ENCODE data around the gene BCOR. TPM values are rescaled to one million over a fixed set of nuclear protein-coding genes. Genes with fewer than 3 reads are reported as not detected.

The BCOR gene
- total RNA-seq, 4 donors from 2014 or later = 30.9 to 67.4 (median 42.4) TPM

- 40 to 51% methylated on average over 18 of the region's 18 CpGs for WGBS, 2 donors
- Histone ChIP-seq H3K27ac (peak overlapping the region in 1 of 3 donors; percentile 36), H3K36me3 (no peaks in the 10 kb centered on the region), H3K4me1 (peaks cover 25 to 65% of the 10 kb centered on the region in 2 donors), H3K27me3 (no peaks in the 10 kb centered on the region), H3K9me3 (no peaks in the 10 kb centered on the region), H3K4me3 (replicated peaks in 1 of 3) (no peak overlapping the region)
- TF ChIP-seq, protein P1, sequence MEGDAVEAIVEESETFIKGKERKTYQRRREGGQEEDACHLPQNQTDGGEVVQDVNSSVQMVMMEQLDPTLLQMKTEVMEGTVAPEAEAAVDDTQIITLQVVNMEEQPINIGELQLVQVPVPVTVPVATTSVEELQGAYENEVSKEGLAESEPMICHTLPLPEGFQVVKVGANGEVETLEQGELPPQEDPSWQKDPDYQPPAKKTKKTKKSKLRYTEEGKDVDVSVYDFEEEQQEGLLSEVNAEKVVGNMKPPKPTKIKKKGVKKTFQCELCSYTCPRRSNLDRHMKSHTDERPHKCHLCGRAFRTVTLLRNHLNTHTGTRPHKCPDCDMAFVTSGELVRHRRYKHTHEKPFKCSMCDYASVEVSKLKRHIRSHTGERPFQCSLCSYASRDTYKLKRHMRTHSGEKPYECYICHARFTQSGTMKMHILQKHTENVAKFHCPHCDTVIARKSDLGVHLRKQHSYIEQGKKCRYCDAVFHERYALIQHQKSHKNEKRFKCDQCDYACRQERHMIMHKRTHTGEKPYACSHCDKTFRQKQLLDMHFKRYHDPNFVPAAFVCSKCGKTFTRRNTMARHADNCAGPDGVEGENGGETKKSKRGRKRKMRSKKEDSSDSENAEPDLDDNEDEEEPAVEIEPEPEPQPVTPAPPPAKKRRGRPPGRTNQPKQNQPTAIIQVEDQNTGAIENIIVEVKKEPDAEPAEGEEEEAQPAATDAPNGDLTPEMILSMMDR (IDR thresholded peaks at IDR 0.05) = no peak
- TF ChIP-seq POLR2A (IDR thresholded peaks at IDR 0.05) = no peak
- peak; percentile 31 to 47 for DNase-seq
- intact Hi-C loops (cut with DNase I) = no loop called here
Measured at GRCh38 chrX:40085102-40085551, 12.6 kb downstream of the BCOR start.

DNA sequence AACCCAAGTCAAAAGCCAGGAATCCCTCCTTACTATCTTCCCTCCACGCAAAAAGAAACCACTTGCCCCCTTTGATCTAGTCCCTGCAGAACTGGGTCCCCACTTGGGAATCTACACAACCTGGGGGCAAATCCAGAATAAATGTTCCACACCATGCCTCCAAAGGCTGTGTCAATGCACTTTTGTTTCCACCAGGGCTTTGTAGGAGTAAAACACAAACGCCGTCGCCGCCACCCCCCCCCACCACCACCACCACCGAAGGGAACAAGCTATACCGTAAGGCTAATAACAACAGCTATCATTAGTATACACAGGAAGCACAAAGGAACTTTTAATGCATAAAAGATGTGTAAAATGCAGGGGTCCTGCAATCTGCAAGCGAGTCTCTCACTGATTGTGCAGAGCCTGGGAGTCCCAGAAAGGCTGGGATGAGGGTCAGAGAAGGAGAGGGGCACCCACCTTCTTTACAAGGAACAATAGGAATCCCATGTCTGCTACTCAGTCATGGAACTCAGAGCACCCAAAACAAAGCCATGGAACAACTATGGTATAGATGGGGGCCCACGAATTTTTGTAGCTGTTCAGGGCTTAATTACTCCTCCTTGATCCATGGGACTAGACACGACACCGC is 13.2 kb downstream of the BCOR start:
- no peak for DNase-seq
- peaks cover 25 to 60% of the 10 kb centered on the region in 2 donors for H3K4me1 ChIP-seq
- no peaks in the 10 kb centered on the region for H3K36me3 ChIP-seq
- no peaks in the 10 kb centered on the region for H3K9me3 ChIP-seq
- TF ChIP-seq POLR2A (IDR thresholded peaks at IDR 0.05) = no peak
- TF ChIP-seq, protein P1 (IDR thresholded peaks at IDR 0.05) = no peak
- no peaks in the 10 kb centered on the region for H3K27me3 ChIP-seq
- 49 to 68% methylated on average over 4 to 11 of the region's 11 CpGs for WGBS, 2 donors
- intact Hi-C loops (cut with DNase I) = no loop called here
- no peak overlapping the region for H3K27ac ChIP-seq
- no peak overlapping the region for H3K4me3 ChIP-seq (replicated peaks in 1 of 3)

DNA sequence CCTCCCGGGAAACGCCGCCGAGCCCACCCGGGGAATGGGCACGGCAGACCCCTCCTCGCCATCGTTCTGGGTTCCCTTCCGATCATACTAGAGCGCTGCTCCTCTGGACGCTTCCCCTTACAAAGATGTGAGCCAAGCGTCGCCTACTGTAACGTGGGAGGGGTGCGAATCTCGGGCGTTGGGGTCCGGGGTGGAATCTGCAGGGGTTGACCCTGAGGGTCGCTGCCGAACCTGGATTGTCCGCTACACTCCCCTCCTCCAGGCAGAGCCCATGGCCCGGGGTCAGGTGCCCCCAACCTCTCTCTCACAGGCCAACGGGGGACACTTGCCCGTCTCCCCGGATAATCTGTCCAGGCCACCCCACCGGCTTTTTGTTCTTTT is 13.8 kb downstream of the BCOR start:
- no peak for DNase-seq
- TF ChIP-seq, protein P1 (IDR thresholded peaks at IDR 0.05) = no peak
- no peak for TF ChIP-seq POLR2A (IDR thresholded peaks at IDR 0.05)
- peak overlapping the region in 1 of 3 donors; percentile 46 for H3K27ac ChIP-seq
- H3K27me3 ChIP-seq = no peaks in the 10 kb centered on the region
- intact Hi-C loops (cut with DNase I) = no loop called here
- H3K9me3 ChIP-seq = no peaks in the 10 kb centered on the region
- WGBS, 2 donors = 43 to 58% methylated on average over 7 to 8 of the region's 26 CpGs
- peaks cover 25 to 58% of the 10 kb centered on the region in 2 donors for H3K4me1 ChIP-seq
- H3K4me3 ChIP-seq (replicated peaks in 1 of 3) = peak overlapping the region in 1 of 3 donors; percentile 15
- no peaks in the 10 kb centered on the region for H3K36me3 ChIP-seq

DNA sequence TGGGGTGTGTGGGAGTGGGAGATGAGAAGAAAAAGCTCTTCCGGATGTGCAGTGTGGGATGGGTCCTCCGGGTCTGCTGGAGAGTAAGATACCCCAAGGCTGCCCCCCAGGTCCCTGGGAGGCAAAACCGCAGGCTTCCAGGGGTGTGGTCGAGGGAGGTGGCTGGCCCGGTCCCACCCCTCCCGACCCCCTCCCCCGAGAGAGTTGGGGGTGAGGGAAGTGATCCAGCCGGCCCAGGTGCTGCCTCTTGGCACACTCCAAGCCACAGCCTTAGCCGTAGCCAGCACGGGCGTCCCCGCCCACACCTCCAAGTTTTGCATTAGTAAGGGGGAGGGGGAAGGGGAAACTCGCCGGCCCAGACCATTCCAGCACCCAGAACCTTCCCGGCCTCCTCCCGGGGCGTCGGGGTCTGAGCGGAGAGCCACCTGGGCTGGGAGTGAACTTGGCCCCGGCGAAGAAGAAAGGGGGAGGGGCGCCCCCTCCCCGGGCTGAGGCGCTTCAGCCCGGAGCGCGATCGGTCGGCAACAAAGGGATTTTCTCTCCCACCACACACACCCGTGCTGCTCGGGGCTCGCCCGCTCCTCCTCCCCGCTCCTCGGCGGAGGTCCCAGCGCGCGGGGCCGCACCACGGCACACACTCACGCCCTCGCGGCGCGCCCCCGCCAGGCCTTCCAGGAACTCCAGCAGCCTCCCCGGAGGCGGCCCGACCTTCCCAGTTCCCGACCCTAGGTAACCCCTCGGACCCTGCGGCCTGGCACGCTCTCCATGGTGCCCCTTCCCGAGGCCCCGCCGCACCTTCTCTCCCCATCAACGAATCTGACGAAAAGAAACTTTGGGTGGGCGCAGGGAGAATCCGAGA is 14.4 kb downstream of the BCOR start:
- intact Hi-C loops (cut with DNase I) = no loop called here
- WGBS, 2 donors = 29% methylated on average over 2 of the region's 61 CpGs; no CpG with 5 or more reads in 1 of the 2 donors

More for the DNA sequence above, 14.4 kb downstream of the BCOR start:
- Histone ChIP-seq H3K4me1 (peaks cover 25 to 52% of the 10 kb centered on the region in 2 donors), H3K36me3 (no peaks in the 10 kb centered on the region), H3K4me3 (replicated peaks in 1 of 3) (peak overlapping the region in 1 of 3 donors; percentile 15), H3K9me3 (no peaks in the 10 kb centered on the region), H3K27ac (peak overlapping the region in 1 of 3 donors; percentile 46), H3K27me3 (no peaks in the 10 kb centered on the region)
- TF ChIP-seq POLR2A (IDR thresholded peaks at IDR 0.05) = no peak
- TF ChIP-seq, protein P1 (IDR thresholded peaks at IDR 0.05) = no peak
- DNase-seq = peak; percentile 70 to 71
